Gastroesophageal sphincter (tissue), 3 donors: Measurements from ENCODE around the gene MYO1C.

Experiments used
- EP300 ChIP-seq: sonication (generic); formaldehyde crosslinking; IDR thresholded peaks from one replicate; pipeline ENCODE4 v1.6.1; 2017; ENCODE audit warnings: antibody characterized with exemption, mild to moderate bottlenecking
- POLR2A ChIP-seq, 2 donors: fragments of 450-650 bp; IDR thresholded peaks; one replicate each; pipeline ENCODE4 v1.6.1; 2017; ENCODE audit warnings: antibody characterized with exemption in 2 of 2, mild to moderate bottlenecking in 2 of 2, moderate library complexity in 1 of 2
- POLR2AphosphoS5 ChIP-seq: sonication (generic); formaldehyde crosslinking; IDR thresholded peaks from one replicate; pipeline ENCODE4 v1.6.1; 2017; ENCODE audit warnings: antibody characterized with exemption
- TF ChIP-seq, protein P1 (sequence below), 4 experiments: fragments of 200-600 bp in 2 of 4; fragments of 450-650 bp in 2 of 4; sonication (generic) in 1 of 4; IDR thresholded peaks; one replicate each; pipeline ENCODE4 v1.5.1; 2017 to 2019; ENCODE audit warnings: antibody characterized with exemption in 4 of 4, mild to moderate bottlenecking in 2 of 4, moderate library complexity in 2 of 4

DNA sequence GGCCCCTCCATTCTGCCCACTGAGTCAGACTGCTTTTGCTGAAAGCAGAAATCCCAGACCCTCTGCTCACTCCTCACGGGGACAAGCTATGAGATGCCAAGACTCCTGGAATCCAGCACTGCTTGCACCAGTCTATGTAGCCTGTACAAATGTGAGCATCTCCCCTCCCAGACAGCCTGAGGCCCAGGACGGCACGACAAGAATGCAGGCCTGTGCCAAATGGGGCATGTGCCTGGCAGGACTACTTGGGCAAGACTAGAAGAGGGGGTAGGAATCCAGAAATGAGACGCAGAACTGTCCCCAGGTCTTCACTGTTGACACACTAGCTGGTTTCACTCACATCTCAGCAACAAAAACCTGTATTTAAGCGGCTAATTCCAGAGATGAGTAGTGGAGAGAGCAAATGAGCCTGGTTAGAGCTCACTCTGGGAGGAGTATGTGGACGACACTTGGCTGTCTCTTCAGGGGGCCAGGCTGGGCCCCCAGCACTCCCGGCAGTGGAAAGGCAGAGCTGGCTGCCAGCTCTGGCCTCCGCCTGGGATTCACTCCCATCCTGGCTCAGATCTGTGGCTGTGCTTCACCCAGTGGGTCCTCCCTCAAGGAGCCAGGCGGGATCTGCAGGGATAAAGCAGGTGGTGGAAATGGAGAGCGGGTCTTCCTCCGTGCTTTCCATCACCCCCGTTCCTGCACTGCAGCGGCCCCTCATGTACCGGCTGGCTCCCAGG lies 2.9 kb upstream of the MYO1C start:
- TF ChIP-seq, protein P1, sequence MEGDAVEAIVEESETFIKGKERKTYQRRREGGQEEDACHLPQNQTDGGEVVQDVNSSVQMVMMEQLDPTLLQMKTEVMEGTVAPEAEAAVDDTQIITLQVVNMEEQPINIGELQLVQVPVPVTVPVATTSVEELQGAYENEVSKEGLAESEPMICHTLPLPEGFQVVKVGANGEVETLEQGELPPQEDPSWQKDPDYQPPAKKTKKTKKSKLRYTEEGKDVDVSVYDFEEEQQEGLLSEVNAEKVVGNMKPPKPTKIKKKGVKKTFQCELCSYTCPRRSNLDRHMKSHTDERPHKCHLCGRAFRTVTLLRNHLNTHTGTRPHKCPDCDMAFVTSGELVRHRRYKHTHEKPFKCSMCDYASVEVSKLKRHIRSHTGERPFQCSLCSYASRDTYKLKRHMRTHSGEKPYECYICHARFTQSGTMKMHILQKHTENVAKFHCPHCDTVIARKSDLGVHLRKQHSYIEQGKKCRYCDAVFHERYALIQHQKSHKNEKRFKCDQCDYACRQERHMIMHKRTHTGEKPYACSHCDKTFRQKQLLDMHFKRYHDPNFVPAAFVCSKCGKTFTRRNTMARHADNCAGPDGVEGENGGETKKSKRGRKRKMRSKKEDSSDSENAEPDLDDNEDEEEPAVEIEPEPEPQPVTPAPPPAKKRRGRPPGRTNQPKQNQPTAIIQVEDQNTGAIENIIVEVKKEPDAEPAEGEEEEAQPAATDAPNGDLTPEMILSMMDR (IDR thresholded peaks at IDR 0.05), result no peak
- TF ChIP-seq POLR2A (IDR thresholded peaks at IDR 0.05) (no peak), EP300 (no peak), POLR2AphosphoS5 (peak; percentile 96)
